Right lobe of liver (tissue), 4 donors: ENCODE measurements around the gene ELP2.

Experiments used
- POLR2A ChIP-seq: fragments of 450-650 bp; IDR thresholded peaks from one replicate; pipeline ENCODE4 v1.6.1; 2017; ENCODE audit warnings: antibody characterized with exemption, mild to moderate bottlenecking
- TF ChIP-seq, protein P1 (sequence below), 4 donors: fragments of 200-600 bp in 3 of 4; fragments of 450-650 bp in 1 of 4; IDR thresholded peaks; one replicate each; pipeline versions ENCODE4 v1.5.1 to v1.8.0; 2016 to 2022; ENCODE audit warnings: antibody characterized with exemption in 4 of 4, mild to moderate bottlenecking in 2 of 4
- donor health status: DM: no; HTN: no; CAD: no.
- donor health status: DM: no; HTN: no; CAD: no.
- donor health status: DM: no; HTN: yes; CAD: no.

DNA sequence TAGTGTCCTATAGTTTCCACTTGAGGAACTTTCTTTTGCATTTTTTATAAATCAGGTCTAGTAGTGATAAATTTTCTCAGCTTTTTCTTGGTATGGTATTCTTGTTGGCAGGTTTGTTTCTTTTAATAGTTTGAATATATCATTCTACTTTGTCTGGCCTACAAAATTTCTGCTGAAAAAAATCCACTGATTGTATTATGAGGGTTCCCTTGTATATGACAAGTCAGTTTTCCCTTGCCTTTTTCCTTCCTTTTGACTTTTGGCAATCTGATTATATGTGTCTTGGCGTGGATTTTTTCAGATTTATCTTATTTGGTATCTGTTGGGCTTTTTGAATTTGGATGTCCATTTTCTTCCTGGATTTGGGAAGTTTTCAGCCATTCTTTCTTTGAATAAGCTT lies 99.5 kb downstream of the ELP2 start:
- no peak for TF ChIP-seq POLR2A
- TF ChIP-seq, protein P1, sequence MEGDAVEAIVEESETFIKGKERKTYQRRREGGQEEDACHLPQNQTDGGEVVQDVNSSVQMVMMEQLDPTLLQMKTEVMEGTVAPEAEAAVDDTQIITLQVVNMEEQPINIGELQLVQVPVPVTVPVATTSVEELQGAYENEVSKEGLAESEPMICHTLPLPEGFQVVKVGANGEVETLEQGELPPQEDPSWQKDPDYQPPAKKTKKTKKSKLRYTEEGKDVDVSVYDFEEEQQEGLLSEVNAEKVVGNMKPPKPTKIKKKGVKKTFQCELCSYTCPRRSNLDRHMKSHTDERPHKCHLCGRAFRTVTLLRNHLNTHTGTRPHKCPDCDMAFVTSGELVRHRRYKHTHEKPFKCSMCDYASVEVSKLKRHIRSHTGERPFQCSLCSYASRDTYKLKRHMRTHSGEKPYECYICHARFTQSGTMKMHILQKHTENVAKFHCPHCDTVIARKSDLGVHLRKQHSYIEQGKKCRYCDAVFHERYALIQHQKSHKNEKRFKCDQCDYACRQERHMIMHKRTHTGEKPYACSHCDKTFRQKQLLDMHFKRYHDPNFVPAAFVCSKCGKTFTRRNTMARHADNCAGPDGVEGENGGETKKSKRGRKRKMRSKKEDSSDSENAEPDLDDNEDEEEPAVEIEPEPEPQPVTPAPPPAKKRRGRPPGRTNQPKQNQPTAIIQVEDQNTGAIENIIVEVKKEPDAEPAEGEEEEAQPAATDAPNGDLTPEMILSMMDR (IDR thresholded peaks at IDR 0.05) = no peak
